UCSD-AML1 (cell line): ENCODE measurements around the gene RNF115.
"Not testable (repeated sequence)": the region's sequence is repeated elsewhere in the genome, so short reads cannot be mapped to it uniquely, and the experiment has no call there.

Experiments
- DNase-seq: peaks from one replicate; lab custom pipeline; 2025; ENCODE audit not compliant: unreplicated experiment; lab: John Stamatoyannopoulos, UW

Gene RNF115

GRCh38 chr1:145782272-145783099 lies 41.4 kb downstream of the RNF115 start:
- DNase-seq, result no peak

GRCh38 chr1:145778146-145778540 lies 45.8 kb downstream of the RNF115 start:
- DNase-seq, result no peak

- no peak for DNase-seq
Measured at GRCh38 chr1:145777357-145778145, 46.3 kb downstream of the RNF115 start.

- DNase-seq, result no peak
Measured at GRCh38 chr1:145773423-145773822, 50.5 kb downstream of the RNF115 start.

- no peak for DNase-seq
Measured at GRCh38 chr1:145771056-145771455, 52.8 kb downstream of the RNF115 start.

GRCh38 chr1:145768004-145768403 lies 55.9 kb downstream of the RNF115 start:
- not testable (repeated sequence) for DNase-seq

- not testable (repeated sequence) for DNase-seq
Measured at GRCh38 chr1:145766926-145767325, 57.0 kb downstream of the RNF115 start.

GRCh38 chr1:145765585-145766360 lies 58.1 kb downstream of the RNF115 start:
- DNase-seq, result not testable (repeated sequence)

GRCh38 chr1:145765127-145765526 lies 58.8 kb downstream of the RNF115 start:
- DNase-seq, result not testable (repeated sequence)

- DNase-seq, result not testable (repeated sequence)
Measured at GRCh38 chr1:145764231-145764940, 59.5 kb downstream of the RNF115 start.

- not testable (repeated sequence) for DNase-seq
Measured at GRCh38 chr1:145762001-145762400, 61.9 kb downstream of the RNF115 start.

- not testable (repeated sequence) for DNase-seq
Measured at GRCh38 chr1:145761498-145761897, 62.4 kb downstream of the RNF115 start.

GRCh38 chr1:145760395-145760949 lies 63.4 kb downstream of the RNF115 start:
- not testable (repeated sequence) for DNase-seq

GRCh38 chr1:145759721-145760120 lies 64.2 kb downstream of the RNF115 start:
- no peak for DNase-seq

GRCh38 chr1:145758575-145758974 lies 65.3 kb downstream of the RNF115 start:
- no peak for DNase-seq

- no peak for DNase-seq
Measured at GRCh38 chr1:145758116-145758515, 65.8 kb downstream of the RNF115 start.

- no peak for DNase-seq
Measured at GRCh38 chr1:145757420-145757819, 66.5 kb downstream of the RNF115 start.

- no peak for DNase-seq
Measured at GRCh38 chr1:145751491-145752037, 72.3 kb downstream of the RNF115 start.

GRCh38 chr1:145750426-145750825 lies 73.5 kb downstream of the RNF115 start:
- DNase-seq, result no peak
